IPS-NIHi11 (cell line): Measurements from ENCODE around the gene PRR3.

ENCODE experiments used
- DNase-seq: peaks from one replicate; pipeline ENCODE4 v3.0.0; 2012; ENCODE audit warnings: mixed read lengths, low spot score

The PRR3 gene

DNA sequence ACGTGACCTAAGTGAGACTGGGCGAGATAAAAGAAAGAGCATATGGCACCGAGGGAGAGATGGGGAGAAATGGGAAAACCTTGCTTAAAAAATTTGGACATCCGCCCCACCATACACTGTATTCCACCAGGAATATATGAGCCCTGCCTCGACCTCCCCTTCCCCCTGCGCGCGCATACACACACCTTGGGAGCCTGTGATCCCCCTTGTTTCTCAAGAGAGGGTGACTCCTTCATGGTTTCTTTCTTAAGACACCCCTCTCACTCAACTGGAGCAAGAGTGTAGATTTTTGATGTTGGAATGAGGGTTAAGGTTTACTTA, 14.6 kb downstream of the PRR3 start:
- DNase-seq: peak; percentile 21

DNA sequence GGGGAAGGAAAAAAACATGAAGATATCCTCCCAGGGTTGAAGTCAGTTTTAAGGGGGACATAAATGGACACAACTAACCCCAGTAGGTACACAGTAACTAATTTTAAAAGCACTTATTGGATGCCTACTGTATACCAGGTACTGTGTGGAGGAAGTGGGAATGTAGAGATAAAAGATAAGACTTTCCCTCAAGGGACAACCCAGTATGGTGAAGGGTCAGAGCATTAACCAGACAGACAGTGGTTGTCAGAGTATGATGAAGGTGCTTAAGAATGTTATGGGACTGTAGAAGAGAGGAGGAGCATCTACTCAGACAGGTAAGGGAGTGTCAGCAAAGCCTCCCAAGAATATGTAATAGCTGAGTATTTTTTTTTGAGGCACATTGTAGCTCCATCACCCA, 15.1 kb downstream of the PRR3 start:
- DNase-seq: no peak

DNA sequence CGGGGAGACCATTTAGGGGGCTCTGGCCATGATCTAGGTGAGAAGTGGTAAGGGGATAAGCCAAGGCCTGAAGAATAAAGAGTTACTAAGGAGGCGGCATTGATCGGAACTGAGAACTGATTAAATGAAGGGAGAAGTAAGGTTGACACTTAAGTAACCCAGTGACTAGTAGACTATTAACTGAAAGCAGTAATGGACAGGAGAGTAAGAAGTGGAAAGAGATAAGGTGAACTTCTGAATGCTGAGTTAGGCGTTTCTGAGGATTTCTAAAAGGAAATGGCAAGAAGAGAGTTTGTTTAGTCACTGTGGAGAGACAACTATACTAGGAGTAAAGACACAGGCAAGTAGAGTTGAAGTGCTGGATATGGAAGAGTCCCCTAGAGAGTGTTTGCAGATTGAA, 16.0 kb downstream of the PRR3 start:
- no peak for DNase-seq

DNA sequence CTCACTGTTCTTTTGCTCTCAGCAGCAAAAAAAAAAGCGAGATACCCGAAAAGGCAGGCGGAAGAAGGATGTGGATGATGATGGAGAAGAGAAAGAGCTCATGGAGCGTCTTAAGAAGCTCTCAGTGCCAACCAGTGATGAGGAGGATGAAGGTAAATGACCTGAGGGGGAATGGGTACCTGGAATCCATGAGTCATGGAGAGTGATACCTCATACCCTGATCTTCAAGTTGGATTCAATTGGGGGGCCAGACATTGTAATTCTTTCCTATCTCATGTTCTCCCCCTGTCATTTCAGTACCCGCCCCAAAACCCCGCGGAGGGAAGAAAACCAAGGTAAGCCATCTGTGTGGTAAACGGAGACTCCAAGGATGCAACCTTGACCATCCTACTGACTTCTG, 21.0 kb downstream of the PRR3 start:
- no peak for DNase-seq

- no peak for DNase-seq
Observed at GRCh38 chr6:30583921-30584320, 26.8 kb downstream of the PRR3 start.

- no peak for DNase-seq
Observed at GRCh38 chr6:30589754-30590358, 32.8 kb downstream of the PRR3 start.

- no peak for DNase-seq
Observed at GRCh38 chr6:30590509-30590908, 33.4 kb downstream of the PRR3 start.

- peak; percentile 43 for DNase-seq
Observed at GRCh38 chr6:30591008-30591407, 33.9 kb downstream of the PRR3 start.

DNA sequence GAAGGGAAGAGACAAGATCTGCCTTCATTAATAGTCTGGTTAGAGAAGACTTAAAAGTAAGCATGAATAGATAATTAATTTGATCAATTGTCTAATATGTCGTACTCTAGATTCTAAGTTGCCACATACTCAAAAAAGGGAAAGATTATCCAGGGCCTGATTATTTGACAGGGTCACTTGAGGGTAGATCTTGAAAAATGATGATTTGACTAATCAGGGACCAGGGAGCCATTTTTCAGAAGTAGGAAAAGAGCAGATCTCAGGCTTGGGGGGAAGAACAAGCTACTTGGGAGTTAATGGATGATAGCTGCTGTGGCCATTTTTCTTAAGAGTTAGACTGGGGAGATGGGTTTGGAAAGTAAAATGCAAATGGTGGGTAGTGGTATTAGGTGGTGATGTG, 35.2 kb downstream of the PRR3 start:
- DNase-seq: no peak

DNA sequence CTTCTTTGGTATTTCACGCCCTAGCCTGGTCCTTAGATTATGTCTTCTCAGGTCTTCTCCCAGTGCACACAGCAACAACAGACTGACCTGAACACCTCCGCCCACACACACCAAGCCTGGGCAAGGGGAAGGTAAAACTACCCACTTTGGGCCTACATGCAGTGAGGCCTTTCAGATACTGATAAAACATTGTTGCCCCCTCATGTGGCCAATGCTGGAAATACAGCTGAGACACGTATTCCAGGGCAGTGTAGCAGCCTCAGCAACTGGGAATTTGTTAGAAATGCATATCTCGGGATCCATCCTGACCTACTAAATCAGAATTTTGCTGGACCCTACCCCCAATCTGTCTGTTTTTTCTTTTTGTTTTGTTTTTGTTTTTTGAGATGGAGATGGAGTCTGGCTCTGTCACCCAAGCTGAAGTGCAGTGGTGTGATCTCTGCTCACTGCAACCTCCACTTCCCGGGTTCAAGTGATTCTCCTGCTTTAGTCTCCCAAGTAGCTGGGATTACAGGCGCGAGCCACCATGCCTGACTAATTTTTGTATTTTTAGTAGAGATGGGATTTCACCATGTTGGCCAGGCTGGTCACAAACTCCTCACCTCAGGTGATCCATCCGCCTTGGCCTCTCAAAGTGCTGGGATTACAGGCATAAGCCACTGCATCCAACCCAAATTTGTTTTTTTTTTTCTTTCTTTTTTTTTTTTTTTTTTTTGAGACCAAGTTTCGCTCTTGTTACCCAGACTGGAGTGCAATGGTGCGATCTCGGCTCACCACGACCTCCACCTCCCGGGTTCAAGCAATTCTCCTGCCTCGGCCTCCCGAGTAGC, 40.4 kb downstream of the PRR3 start:
- DNase-seq: peak; percentile 84

DNA sequence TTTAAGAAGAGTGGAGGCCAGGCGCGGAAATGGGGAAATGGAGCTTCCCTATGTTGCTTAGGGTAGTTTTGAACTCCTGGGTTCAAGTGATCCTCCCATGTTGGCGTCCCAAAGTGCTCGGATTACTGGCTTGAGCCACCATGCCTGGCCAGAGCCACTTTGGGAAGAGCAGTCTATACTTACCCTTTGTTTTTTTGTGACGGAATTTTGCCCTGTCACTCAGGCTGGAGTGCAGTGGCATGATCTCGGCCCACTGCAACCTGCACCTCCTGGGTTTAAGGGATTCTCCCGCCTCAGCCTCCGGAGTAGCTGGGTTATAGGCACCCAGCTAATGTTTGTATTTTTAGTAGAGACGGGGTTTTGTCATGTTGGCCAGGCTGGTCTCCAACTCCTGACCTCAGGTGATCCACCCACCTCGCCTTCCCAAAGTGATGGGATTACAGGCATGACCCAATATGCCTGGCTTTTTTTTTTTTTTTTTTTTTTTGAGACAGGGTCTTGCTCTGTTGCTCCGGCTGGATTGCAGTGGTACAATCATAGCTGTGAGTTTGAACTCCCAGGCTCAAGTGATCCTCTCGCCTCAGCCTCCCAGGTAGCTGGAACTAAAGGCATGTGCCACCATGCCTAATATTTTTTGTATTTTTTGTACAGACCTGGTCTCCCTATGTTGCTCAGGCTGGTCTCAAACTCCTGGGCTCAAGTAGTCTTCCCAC, 42.0 kb downstream of the PRR3 start:
- no peak for DNase-seq

- no peak for DNase-seq
Observed at GRCh38 chr6:30599625-30600324, 42.7 kb downstream of the PRR3 start.

DNA sequence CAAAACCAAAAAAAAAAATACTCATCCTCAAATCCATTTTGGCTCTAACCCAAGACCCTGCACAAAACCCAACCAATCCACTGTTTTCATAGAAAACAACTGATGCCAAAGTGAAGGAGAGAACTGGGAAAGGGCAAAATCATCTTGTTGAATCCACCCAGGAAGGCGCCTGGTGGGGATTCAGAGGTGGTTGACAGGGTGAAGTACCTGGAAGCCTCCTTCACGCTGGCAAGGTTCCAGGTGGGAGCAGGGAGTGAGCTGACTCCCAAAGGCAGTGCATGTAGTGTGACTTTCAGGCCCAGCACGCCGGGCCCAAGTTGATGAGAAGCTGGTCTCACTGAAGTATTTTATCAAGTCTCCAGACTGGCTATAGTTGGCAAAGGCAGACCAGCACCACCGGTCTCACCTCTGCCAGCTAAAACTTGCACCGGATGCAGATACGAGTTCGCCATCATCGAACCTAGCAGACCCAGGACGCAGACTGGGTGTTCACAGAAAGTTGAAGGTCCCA, 43.4 kb downstream of the PRR3 start:
- no peak for DNase-seq

- DNase-seq: no peak
Observed at GRCh38 chr6:30601436-30601814, 44.3 kb downstream of the PRR3 start.

- DNase-seq: no peak
Observed at GRCh38 chr6:30601815-30602641, 44.9 kb downstream of the PRR3 start.

DNA sequence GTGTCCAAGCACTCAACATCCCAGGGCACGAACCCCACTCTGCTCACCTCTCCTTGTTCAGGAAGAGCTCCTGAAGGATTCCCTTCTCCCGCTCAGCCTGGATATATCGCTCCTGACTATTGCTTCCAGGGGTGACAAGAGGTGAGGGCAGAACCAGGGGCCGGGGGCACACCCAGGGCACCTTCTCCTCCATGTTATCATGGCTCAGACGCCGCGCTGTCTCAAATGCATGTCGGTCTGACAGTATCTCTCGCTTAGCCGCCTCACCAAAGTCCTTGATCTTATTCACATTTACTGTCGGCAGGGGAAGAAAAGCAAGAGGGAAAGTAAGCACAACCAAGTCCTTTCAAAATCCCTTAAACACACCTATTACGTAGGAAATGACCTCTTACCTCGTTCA, 46.9 kb downstream of the PRR3 start:
- no peak for DNase-seq

DNA sequence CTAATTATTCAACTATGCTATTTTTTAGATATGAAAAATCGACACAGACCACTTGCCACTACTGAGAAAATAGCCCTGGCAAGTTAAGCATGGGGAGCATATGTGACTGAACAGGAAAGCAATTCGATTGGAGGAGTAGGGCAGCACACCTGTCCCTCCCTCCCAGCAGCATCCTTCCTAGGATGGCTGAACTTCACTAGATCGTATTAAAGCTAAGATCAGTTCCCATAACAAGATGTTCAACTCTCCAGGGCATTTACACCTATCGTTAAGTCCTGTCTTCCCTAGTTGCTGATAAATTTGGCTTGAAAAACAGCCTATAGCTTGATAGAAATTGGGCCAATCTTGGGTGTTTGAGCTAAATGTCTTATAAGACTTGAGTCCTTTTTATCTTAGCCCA, 53.0 kb downstream of the PRR3 start:
- DNase-seq: no peak

DNA sequence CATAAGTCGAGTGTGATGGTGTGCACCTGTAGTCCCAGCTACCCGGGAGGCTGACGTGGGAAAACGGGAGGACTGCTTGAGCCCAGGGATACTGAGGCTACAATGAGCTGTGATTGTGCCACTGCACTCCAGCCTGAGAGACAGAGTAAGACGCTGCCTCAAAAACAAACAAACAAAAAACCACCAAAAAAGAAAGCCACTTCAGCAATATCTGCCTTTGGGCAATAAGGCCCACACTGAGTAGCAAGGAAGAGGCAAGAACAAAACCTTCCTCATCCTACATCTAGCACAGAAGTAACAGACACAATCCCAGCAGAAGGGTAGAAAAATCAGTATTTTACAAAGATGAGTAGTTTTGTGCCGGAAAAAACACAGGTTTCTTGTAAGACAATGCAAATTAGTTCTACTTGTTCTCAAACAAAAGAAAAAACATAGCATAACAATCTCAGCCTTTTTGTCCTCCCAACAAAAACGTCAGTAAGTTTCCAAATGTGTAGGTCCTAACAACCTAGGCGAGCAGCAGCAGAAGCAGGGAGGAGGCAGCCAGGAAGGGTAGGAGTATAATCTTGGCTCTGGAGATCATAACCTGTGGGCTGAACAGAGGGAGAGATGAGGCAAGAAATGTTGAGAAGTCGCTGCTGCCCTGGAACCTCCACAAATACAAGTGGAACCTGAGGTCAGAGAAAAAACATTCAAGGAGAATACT, 54.2 kb downstream of the PRR3 start:
- no peak for DNase-seq

DNA sequence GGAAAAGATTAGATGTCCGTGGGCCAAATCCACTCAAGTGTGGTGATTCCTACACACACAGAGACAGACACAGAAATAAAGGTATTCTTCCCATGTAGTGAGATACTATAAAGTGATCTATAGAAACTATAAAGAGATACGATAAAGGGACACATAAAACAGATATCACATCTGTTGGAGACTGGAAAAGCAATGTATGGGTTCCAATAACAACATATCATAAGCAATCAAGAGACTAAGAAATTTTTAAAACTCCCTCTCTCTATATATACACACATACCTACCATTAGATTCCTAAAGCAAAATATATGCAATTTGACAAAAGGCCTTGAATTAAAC, 54.7 kb downstream of the PRR3 start:
- no peak for DNase-seq

- DNase-seq: no peak
Observed at GRCh38 chr6:30612213-30612612, 55.1 kb downstream of the PRR3 start.

- DNase-seq: no peak
Observed at GRCh38 chr6:30612687-30613248, 55.7 kb downstream of the PRR3 start.
